CD4-positive, alpha-beta T cell treated with Interleukin-17A for 1 hour (primary cell): ENCODE results near the gene AMBP.

Source experiments
- DNase-seq: peaks from one replicate; pipeline ENCODE4 v3.0.0-alpha.2; 2020

The AMBP gene

DNA sequence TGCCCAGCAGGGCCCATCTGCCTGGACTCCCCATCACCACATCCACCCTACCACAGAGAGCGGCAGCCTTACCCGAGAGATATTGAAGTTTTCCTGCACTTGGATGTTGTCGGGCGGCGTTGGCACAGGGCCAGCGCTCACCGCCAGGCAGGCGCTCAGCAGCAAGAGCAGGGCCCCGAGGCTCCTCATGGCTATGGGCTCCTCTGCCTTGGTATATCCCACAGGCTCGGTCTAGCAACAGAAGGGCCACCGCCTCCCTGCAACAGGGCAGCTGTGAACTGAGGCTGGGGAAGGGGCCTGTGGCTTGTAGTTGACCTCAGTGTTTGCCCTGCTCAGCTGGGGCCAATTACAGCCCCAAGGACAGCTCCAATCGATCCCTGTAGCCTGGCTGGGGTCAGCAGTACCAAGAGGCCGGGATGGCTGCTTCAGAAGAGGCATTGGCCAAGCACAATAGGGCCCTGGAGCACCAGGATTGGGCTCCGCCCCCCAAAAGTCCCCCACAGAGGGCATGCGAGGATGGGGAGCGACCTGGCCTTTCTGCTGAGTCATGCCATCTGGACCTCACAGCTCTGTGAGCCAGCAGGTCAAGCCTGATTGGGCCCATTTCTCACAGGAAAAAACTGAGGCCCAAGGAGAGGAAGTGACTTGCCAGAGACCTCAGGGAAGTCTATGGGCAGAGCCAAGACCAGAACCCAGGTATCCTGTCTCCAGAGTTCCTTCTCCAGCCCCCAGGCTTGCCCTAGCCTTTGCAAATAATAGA is at the start of gene AMBP:
Gene AMBP, minus strand, starts transcription at position 280 of the 760 bp plus-strand sequence. Its CDS starts 91 bp downstream, at position 189.
- DNase-seq, result no peak

DNA sequence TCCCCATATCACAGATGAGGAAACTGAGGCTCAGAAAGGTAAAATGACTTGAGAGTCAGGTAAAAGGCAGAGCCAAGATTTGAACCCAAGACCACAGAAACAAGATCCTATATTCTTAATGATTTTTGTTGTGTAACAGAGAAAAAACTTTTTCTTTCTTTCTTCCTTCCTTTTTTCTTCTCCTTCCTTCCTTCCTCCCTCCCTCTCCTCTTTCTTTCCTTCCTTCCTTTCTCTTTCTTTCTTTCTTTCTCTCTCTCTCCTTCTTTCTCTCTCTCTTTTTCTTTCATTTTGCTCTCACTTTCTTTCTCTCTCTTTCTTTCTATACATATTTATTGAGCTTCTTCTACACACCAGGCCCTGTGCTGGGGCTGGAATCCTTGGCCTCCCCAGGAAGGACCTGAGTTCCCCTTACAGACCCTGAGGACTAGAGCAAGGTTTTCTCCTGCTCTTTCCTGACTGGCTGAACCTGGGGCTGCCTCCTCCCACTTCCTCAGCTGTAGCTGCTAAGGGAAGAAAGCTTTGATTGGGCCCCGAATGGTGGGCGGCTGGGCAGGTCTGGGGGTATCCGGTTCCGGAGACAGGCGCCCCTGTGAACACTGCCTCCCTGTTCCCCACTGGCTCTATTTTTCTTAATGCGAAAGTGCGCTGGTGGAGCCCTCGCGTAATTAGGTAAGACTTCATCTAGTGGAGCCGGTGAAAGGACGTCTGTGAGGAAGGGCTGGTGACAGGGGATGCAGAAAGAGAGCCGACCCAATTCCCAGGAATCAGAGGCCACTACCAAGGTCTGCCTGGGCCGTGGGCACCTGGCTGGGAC is 48.4 kb upstream of the AMBP start:
- DNase-seq, result no peak

DNA sequence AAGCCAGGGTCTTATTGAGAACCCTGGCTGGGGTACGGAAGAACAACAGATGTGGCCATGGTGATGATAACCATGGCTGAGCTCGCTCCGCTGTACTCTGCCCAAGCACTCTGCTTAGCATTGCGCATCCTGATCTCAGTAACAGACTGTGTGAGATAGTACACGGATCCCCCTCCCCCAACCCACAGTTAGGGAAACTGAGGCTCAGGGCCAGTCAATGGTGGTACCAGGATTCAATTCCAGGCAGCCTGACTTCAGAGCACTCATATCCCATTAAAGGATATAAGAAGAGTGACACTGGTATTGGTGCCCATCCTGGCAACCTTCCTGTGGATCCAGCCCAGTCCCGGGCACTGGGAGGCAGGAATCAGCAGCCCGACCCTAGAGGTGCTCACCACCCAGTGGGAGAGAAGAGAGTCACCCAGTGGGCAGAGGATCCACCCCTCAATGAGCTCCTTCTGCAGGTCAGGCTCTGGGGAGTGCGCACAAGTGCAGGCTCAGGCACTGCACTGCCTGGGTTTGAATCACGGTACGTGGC is 47.4 kb upstream of the AMBP start:
- no peak for DNase-seq

DNA sequence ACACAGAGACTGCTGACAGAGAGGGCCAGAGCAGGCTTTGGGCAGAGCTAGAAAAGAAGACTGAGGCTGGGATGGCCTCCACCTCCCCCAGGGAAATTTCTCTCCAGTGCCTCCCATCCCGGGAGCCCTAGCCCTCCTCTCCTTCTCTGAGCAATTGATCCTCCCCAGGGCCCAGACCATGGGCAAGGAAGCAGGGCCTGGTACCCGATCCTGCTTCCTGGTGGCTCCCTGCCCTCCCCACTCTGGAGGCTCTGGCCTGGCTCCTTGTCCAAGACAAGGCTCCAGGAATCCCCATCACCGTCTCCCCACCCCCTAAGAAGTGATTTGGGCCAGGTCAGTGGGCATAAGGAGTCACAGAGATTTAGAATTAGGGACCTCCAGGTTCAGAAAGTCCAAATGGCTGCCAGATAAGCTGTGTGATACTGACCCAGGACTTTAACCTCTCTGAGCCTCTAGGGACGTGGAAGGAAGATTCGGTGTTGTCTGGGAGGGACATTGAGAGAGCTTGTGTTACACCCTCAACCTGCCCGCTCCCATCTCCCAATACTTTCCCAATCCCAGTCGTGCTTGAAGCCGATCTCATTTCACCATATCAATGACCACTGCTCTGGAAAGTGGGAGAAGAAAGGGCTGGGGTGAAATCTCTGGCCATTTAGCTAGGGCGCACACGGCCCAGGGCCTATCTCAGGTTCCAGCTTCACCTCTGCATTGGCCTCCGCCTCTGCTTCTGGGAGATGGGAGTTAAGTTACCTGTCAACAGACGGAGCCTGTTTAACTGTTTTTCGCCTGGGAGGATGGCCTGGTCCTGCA is 46.8 kb upstream of the AMBP start:
- DNase-seq, result no peak

DNA sequence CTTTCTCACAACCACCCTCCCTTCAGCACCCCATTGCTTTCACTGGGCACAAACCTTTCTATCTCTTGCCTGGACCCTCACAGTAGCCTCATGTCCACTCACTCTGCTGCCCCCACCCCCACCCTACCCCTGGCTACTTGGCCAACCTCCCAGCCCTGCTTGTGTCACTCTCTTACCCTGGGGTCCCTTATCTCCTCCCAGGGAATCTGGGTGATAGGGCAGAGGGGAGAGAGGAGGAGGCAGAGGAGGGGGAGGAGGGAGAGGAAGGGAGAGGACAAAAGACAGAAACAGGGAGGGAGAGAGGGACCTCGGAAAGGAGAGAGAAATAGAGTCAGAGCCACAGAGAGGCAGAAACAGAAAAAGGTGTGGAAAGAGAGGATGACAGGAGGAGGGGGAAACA is 46.0 kb upstream of the AMBP start:
- DNase-seq, result no peak

DNA sequence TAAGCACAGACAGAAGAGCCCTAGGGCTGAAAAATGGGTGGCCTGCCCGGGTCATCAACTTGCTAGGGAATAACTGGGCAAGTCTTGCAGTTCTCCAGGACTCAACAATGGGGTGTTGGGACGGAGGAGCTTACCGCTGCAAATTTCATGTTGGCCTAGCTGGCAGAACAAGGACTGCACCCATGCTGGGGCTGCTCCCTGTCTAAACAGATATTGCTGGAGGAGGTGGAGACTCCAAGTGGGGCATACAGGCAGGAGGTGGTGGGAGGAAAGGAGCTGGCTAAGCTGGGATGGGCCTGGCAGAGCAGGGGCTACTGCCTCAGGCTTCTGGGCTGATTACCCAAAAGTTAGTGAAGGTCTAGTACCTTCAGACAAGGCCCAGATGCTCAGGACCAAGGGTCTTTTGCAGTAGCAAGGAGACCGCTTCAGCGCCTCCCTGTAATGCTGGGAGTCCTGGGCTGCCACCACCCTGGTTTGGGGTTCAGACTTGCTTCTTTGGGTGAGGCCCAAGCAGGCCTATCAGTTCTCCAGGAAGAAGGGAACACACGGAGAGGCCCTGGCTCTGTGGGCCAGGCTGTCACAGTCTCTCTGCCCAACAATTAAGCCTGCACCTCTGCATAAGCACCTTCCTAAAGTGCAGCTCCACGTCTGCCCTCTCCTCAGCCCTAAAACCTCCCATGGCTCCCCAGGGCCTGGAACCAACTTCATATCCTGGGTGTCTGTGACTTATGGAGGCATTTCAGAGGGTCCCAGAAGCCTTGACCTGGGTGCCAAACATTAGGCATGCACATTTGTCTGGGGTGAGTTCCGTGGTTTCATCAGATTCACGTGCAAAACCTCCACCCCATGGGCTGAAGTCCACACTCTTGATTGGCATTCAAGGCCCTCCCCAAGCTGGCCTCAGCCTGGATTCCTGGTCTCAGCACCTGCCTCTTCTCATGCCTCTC is 45.2 kb upstream of the AMBP start:
- no peak for DNase-seq

DNA sequence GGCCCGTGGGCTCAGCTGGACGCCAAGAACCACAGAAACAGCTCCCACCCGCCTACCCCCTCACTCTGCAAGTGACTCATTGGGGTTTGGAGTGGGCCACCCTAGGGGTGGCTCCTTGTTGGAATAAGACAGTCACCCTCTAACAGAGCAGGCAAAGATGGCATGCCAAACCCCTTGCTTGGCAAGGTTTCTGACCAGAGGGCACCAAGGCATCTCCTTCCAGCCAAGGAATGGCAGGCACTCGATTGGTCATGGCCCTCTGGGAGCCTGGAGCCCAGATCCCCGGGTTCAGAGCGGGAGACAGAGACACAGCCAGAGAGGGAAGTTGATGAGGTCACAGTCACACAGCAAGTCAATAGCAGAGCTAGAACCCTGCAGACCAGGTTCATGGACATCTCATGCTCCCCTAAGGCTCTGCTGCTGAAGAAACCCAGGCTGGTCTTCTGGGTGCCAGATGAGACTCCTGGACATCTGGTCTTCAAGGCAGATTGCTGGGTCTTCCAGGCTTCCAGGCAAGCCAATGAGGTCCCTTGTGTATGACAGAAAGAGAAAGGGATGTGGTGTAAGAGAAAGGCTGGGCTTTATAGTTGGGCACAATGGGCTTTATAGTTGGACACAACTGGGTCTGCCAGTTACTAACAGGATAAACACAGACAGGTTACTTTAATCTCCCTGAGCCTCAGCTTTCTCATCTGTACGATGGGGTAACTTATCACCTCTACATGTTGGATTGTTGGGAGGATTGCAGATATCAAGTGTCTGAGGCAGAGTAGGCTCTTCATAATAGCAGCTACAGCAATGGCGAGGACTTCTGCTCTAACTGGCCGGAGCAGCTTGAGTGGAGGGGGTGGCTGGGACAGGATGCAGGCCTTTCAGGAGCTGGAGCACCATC is 44.3 kb upstream of the AMBP start:
- DNase-seq, result no peak

DNA sequence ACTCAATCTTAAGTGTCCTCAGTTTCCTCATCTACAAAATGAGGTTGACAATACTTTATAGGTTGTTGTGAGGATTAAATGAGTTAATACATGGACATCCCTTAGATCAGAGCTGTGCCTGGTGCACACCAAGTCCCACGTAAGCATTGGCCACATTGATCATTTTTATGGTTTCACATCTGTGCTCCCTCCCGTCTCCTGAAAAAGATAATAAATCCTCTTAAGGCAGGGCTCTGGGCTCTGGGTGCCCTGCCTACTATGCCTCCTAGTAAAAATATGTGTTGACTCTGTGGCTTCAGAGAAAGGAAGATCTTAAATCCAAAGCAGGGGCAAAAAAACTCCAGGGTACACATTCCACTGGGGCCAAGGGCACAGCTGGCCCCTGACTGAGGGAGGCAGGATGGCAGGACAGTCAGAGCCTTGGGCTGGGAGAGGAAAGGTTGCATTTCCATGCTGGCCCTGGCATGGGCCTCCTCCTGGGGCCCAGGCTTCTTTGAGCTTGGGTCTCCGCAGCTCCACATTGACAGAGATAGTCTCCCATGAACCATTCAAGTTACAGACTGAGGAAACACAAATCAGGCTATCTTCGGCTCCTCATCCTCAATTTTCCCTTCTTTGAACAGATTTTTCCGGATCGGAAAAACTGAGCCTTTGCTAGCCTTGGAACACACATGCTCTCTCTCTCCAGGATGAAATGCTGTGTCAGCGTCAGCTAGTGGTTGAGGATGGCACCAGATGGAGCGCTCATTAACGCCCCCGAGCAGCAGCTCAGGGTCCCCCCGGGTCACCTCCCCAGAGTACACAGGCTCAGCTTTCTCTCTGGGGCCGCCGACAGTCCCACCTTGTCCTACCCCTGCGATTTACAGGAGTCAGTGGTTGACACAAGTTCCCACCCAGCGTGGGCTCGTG is 43.4 kb upstream of the AMBP start:
- no peak for DNase-seq

DNA sequence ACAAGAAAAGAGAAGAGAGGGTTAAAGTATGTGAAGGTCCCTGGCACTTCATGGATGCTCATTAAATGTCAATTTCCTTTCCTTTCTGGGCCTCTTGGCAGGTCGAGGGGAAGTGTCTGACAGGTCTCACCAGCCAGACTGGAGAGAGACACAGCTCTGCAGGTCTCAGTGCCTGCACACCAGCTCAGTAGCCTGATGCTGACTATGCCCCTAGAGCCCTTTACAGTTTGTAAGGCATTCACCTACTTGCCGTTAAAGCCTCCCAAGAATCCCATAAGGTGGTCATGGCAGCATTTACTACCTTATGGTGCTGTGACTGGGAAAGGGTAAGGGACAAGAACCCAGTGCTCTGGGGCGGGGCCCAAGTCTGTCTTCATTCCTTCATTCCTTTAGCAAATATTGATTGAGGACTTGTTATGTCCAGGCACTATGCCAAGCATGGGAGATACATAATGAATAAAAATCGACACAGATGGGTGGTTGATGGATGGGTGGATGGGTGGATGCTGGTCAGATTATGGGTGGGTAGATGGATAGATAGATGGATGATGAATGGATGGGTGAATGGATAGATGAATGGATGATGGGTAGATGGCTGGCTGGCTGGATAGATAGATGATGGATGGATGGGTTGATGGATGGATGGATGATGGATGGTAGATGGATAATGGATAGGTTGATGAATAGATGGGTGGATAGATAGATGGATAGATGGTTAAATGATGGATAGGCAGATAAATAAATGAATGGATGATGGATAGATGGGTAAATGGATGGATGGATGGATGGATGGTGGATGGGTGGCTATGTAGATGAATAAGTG is 42.3 kb upstream of the AMBP start:
- DNase-seq, result no peak

DNA sequence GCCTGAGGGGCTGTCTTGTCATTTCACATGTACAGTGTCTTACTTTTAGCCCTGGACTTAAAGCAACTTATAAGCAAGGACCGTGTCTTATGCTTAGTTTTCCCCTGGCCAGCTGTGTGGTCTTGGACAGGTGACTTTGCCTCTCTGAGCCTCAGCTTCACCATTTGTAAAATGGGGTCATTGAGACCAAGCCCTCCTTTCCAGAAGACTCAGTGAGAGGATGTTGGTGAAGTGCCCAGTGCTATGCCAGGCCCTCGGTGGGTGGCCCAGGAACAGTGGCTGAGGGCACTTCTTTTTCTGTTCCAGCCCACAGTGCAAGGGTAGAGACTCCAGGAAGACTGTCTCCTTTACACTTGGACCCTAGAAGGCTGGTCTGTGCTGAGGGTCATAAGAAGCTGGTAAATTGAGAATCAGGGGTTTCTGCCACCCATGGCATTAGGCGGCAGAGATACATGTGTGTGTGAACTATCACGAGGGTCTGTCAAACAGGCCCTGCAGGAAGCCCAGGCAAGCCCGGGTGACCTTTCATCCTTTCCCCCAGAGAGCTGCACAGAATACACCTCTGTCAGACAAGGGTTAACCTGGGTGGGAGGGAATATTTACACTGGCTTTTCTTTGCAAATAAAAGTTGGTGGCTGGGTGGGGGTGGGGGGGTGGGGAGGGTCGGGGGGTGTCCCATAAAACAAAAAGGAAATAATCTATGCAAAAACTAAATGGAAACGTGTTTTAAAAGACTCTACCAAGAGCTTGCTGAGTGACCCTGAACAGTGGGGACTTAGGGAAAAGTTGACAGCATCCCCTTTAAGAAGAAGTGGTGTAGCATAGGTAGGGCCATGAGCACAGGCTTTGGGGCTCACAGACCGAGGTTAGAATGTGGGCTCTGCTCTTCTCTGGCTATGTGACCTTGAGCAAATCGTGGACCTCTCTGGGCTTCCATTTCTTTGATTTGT is 41.4 kb upstream of the AMBP start:
- no peak for DNase-seq

DNA sequence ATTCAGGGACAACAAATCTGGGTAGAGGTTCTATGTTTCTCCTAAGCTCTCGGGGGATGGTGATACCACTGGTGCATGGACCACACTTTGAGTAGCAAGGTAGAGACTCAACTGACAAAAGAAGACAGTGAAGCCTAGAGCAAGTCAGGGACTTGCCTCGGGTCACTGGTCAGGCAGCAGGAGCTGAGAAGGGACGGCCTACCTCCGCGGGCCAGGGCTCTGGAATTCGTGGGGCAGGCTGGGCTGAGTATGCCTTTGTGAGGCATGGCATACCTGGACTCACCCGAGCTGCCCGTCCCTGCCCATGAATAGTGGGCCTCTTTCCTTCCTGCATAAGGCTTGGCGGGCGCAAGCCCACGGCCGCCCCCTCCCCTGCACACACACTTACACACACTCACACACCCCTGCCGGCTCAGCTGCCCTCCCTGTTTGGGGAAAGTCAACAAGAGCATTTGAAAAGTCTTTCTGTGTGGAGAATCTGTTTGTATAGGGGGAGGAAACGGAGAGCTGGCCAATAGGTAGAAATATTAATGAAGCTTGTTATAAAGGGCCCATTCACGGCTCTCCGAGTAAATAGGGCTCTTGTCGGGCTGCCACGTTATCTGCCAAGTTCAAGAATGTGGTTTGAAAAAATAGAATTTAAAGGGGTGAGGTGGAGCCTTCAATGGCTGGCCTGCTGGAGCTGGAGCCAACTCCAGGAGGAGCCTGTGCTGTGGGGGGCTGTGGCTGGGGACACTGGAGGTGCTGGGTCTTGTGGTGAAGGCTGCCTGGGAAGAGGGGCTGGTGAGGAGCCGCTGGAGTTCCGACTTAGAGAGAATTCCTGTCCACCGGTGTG is 40.1 kb upstream of the AMBP start:
- no peak for DNase-seq

DNA sequence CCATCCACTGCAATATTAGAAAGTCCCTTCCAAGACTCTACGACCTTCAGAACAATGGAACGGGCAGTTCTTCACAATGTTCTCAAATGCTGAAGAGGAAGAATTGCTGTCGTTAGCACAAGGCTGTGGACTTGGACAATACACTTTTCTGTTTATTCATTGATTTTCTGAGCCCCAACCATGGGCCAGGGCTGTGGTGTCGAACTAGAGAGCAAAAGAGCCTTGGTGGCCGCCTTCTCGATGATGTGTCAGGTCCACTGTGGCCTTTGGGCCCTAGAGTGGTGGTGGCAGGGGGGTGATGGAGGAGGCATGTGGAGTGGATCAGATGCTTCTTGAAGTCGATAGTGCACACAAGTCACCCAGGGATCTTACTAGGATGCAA is 39.5 kb upstream of the AMBP start:
- no peak for DNase-seq

DNA sequence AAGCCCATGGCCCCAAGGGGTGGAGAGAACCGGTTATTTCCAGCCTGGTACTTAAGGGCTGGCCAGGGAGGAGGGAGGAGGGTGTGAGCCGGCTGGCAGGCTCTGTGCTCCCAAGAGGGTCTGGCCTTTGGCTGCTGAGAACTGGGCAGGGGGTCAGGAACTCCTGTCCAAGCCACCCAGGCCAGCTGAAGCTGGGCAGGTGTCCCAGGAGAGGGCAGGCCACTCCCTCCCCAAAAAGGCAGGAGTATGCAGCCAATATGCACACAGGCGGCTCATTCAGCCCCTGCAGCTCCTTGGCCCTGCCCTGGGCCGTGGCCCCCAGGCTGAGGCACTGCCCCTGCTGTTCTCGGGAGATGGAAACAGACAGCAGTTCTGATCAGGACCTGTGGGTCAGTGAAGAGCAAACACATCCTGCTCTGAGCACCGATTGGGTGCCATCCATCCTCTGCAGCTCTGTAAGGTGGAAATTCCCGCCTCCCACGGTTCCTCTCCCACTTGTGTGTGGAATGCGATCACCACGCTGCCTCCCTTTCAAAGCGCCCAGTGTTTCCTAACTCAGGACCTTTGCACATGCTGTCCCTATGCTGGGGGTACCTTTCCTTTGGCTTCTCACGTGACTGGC is 38.1 kb upstream of the AMBP start:
- DNase-seq, result no peak

DNA sequence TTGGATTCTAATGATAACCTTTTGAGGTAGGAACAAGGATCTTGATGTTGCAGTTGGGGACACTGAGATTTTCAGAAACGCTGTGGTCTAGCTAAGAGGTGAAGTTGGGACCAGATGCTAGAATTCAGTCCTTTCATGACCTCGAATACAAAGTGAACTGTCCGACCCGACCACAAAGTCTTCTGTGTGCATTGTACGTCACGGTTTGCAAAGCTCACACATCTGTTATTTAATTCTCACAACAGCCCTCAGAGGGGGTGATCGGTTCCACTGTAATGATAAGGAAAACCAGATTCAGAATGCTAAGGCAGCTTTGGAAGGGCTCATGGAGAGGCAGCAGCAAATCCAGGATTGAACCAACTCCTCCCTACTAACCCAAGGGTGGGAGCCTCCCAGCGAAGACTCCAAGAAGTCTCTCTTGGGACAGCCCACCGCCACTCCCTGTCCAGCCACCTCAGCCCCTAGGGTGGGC is 37.6 kb upstream of the AMBP start:
- DNase-seq, result no peak

DNA sequence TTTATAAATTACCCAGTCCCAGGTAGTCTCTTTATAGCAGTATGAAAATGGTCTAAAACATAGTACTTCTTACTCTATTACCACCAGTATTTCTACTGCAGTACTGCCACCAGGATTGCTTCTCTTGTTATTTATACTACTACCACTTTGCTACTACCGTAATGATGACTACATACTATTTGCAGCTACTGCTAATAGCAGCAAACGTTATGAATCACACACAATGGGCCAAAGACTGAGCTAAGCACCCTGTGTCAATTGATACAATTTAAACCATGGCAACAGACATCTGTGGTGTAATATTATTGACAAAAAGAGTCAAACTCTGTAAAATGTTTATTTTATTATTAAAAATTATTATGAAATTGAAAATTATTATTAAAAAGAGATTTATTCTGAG is 36.3 kb upstream of the AMBP start:
- DNase-seq, result no peak
